Natural killer cell (primary cell): ENCODE measurements around the gene RBPJL. TPM values are rescaled to one million over a fixed set of nuclear protein-coding genes. Genes with fewer than 3 reads are reported as not detected.

Experiments used
- ATAC-seq, 3 donors: fragments of 150-1000 bp in 2 of 3; fragments of 200-7000 bp in 1 of 3; cut with Tn5 transposase; 1 replicate in 1 of 3; 2 replicates in 2 of 3; pipeline ENCODE4 v1.10.0; 2021; ENCODE audit warnings: mild to moderate bottlenecking in 2 of 3, moderate library complexity in 2 of 3
- DNase-seq, 2 donors: peaks; one replicate each; pipeline versions ENCODE4 v3.0.0 to v3.0.0-alpha.2; 2013 to 2021; ENCODE audit warnings: mixed read lengths in 1 of 2
- H3K27ac ChIP-seq: one replicate; pipeline ENCODE4 v1.5.1; 2013; ENCODE audit warnings: mild to moderate bottlenecking, low read length
- H3K27me3 ChIP-seq: one replicate; pipeline ENCODE4 v1.6.1; 2013; ENCODE audit warnings: low read length; ENCODE audit not compliant: control insufficient read depth, insufficient read depth
- H3K36me3 ChIP-seq: one replicate; pipeline ENCODE4 v1.6.1; 2013; ENCODE audit warnings: low read length; ENCODE audit not compliant: control insufficient read depth, insufficient read depth
- H3K4me1 ChIP-seq: one replicate; pipeline ENCODE4 v1.6.1; 2013; ENCODE audit warnings: low read length; ENCODE audit not compliant: control insufficient read depth, insufficient read depth
- H3K4me3 ChIP-seq: one replicate; pipeline ENCODE4 v1.5.1; 2013; ENCODE audit warnings: low read length
- H3K9me3 ChIP-seq: one replicate; pipeline ENCODE4 v1.6.1; 2013; ENCODE audit warnings: low read length; ENCODE audit not compliant: control insufficient read depth, insufficient read depth
- H3K27ac Mint-ChIP-seq, 2 donors: one replicate each; pipeline ENCODE4 v1.8.0; 2022; ENCODE audit warnings: mild to moderate bottlenecking in 2 of 2, mixed read lengths in 2 of 2, moderate library complexity in 1 of 2
- H3K27me3 Mint-ChIP-seq, 2 donors: one replicate each; pipeline ENCODE4 v1.8.0; 2022; ENCODE audit warnings: low read depth in 2 of 2, mixed read lengths in 2 of 2
- H3K36me3 Mint-ChIP-seq: one replicate; pipeline ENCODE4 v1.8.0; 2022; ENCODE audit warnings: mixed read lengths
- H3K4me1 Mint-ChIP-seq, 2 donors: one replicate each; pipeline ENCODE4 v1.8.0; 2022; ENCODE audit warnings: mixed read lengths in 2 of 2
- H3K4me3 Mint-ChIP-seq: one replicate; pipeline ENCODE4 v1.8.0; 2022; ENCODE audit warnings: mild to moderate bottlenecking, moderate library complexity, mixed read lengths
- H3K9me3 Mint-ChIP-seq, 2 donors: one replicate each; pipeline ENCODE4 v1.8.0; 2022; ENCODE audit warnings: mixed read lengths in 2 of 2
- WGBS: methylation state at CpG from one replicate; pipeline ENCODE4 v1.1.7; 2013; ENCODE audit warnings: missing lambda C conversion rate; ENCODE audit not compliant: insufficient coverage; 5-methylcytosine and 5-hydroxymethylcytosine counted together
- intact Hi-C: fragments of 100-400 bp; cut with micrococcal nuclease; formaldehyde crosslinking; loops from one replicate; pipeline ENCODE4 v1.14.2; 2022
- total RNA-seq, 4 donors: library from RNA; stranded (reverse); fragments of 120-200 nt in 1 of 4; gene quantifications; one replicate each; pipeline versions ENCODE4 v1.2.3 to v1.2.4, GENCODE V29; 2013 to 2022
- TF ChIP-seq, protein P1 (sequence below): fragments of 200-600 bp; IDR thresholded peaks from one replicate; pipeline ENCODE4 v1.8.0; 2022; ENCODE audit warnings: antibody characterized with exemption

RBPJL gene
- total RNA-seq, 3 donors from 2014 or later (not counting 1 experiment from before 2014, with no cell fraction given), result not detected

DNA sequence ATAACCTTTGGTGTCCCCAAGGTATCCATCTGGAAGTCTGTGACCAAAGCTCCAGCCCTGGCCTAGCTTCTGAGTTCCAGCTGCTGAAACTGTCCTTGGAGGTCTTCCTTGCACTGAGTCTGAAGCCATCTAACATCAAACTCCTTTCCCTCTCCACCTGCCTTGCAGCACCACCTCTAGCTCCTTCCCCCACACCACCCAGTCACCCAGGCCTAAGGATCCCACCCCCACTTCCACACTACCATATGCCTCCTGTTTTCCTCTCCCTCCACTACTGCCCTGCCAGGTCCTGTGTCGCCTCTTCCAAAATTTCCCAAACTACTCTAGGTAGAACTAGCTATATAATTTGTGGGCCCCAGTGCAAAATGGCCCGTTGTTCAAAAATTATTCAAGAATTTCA is 12.3 kb downstream of the RBPJL start:
- H3K4me3 Mint-ChIP-seq, result no peak overlapping the region

DNA sequence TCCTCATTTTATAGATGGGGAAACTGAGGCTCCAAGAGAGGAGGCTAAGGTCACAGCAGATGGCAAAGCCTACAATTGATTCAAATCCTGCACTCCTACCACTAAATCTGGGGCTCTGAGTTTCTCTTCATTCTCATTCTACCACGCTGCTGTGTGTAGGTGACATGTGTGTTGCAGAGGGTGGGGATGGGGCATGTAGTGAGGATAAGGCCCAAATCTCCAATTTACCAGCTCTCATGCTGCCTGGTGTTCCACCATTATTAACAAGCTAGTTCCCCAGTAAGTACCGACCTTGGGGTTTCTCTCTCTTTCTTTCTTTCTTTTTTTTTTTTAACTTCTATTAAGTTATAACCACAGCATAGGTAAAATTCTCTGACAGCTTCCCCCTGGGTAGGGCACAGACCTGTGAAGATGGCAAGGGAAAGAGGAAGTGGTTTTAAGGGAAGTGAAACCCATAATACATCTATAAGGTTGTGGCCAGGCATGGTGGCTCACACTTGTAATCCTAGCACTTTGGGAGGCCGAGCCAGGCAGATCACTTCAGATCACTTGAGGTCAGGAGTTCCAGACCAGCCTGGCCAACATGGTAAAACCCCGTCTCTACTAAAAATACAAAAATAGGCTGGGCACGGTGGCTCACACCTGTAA is 14.4 kb downstream of the RBPJL start:
- intact Hi-C loops, result no loop called here
- Mint-ChIP-seq H3K36me3 (no peaks in the 10 kb centered on the region), H3K4me1 (peaks cover 0 to 6% of the 10 kb centered on the region in 2 donors), H3K9me3 (no peaks in the 10 kb centered on the region), H3K4me3 (no peak overlapping the region), H3K27ac (peak overlapping the region in 1 of 2 donors; percentile 35), H3K27me3 (peaks cover 12 to 15% of the 10 kb centered on the region in 2 donors)
- Histone ChIP-seq H3K4me1 (peaks cover 23% of the 10 kb centered on the region), H3K9me3 (peaks cover 4% of the 10 kb centered on the region), H3K27me3 (no peaks in the 10 kb centered on the region), H3K4me3 (no peak overlapping the region), H3K27ac (peak overlapping the region; percentile 16), H3K36me3 (no peaks in the 10 kb centered on the region)
- TF ChIP-seq, protein P1, sequence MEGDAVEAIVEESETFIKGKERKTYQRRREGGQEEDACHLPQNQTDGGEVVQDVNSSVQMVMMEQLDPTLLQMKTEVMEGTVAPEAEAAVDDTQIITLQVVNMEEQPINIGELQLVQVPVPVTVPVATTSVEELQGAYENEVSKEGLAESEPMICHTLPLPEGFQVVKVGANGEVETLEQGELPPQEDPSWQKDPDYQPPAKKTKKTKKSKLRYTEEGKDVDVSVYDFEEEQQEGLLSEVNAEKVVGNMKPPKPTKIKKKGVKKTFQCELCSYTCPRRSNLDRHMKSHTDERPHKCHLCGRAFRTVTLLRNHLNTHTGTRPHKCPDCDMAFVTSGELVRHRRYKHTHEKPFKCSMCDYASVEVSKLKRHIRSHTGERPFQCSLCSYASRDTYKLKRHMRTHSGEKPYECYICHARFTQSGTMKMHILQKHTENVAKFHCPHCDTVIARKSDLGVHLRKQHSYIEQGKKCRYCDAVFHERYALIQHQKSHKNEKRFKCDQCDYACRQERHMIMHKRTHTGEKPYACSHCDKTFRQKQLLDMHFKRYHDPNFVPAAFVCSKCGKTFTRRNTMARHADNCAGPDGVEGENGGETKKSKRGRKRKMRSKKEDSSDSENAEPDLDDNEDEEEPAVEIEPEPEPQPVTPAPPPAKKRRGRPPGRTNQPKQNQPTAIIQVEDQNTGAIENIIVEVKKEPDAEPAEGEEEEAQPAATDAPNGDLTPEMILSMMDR, result no peak
- WGBS, result 11% methylated on average over 4 of the region's 5 CpGs
- ATAC-seq, result peak in 1 of 3 donors; percentile 60
- DNase-seq, result peak in 1 of 2 donors; percentile 52

More for the DNA sequence above, 12.3 kb downstream of the RBPJL start:
- H3K27ac Mint-ChIP-seq, result no peak overlapping the region
- DNase-seq (no peak), ATAC-seq (no peak)
- 72% methylated on average over 2 of the region's 2 CpGs for WGBS
- Histone ChIP-seq H3K27me3 (no peaks in the 10 kb centered on the region), H3K36me3 (no peaks in the 10 kb centered on the region), H3K27ac (no peak overlapping the region), H3K4me3 (no peak overlapping the region), H3K9me3 (peaks cover 4% of the 10 kb centered on the region), H3K4me1 (peaks cover 23% of the 10 kb centered on the region)
- no peaks in the 10 kb centered on the region for H3K9me3 Mint-ChIP-seq
- H3K4me1 Mint-ChIP-seq, result peaks cover 0 to 6% of the 10 kb centered on the region in 2 donors
- TF ChIP-seq, protein P1, result no peak
- peaks cover 29 to 33% of the 10 kb centered on the region in 2 donors for H3K27me3 Mint-ChIP-seq
- intact Hi-C loops, result loop anchor here (1.0 kb wide), 4 partner anchors 43 to 452 kb away; no protein-coding TSS in a partner anchor
- H3K36me3 Mint-ChIP-seq, result no peaks in the 10 kb centered on the region

DNA sequence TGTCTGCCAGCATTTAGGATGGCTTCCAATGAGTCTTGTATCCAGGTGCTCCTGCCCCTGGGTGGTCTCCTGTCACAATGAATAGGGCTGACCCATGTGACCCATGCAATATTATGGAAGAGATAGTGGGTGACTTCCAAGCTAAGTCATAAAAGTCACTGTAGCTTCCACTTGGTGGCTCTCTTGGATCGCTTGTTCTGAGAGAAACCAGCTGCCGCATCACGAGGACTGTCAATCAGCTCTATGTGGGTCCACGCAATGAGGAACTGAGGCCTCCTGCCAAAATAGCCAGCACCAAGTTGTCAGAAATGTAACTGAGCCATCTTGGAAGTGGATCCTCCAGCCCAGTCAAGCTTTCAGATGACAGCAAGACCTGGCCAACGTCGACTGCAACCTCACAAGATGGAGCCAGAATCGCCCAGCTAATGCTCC is 16.3 kb downstream of the RBPJL start:
- peaks cover 0 to 3% of the 10 kb centered on the region in 2 donors for H3K27me3 Mint-ChIP-seq
- WGBS, result 64% methylated on average over 7 of the region's 7 CpGs
- H3K4me3 ChIP-seq, result no peak overlapping the region
- no peaks in the 10 kb centered on the region for H3K27me3 ChIP-seq
- ATAC-seq (no peak), DNase-seq (no peak)
- TF ChIP-seq, protein P1, result no peak
- intact Hi-C loops, result no loop called here
- peaks cover 0 to 6% of the 10 kb centered on the region in 2 donors for H3K4me1 Mint-ChIP-seq
- H3K36me3 Mint-ChIP-seq, result no peaks in the 10 kb centered on the region
- peaks cover 23% of the 10 kb centered on the region for H3K4me1 ChIP-seq
- peaks cover 4% of the 10 kb centered on the region for H3K9me3 ChIP-seq
- no peak overlapping the region for H3K4me3 Mint-ChIP-seq
- H3K27ac ChIP-seq, result no peak overlapping the region
- H3K27ac Mint-ChIP-seq, result no peak overlapping the region
- no peaks in the 10 kb centered on the region for H3K36me3 ChIP-seq
- no peaks in the 10 kb centered on the region for H3K9me3 Mint-ChIP-seq

DNA sequence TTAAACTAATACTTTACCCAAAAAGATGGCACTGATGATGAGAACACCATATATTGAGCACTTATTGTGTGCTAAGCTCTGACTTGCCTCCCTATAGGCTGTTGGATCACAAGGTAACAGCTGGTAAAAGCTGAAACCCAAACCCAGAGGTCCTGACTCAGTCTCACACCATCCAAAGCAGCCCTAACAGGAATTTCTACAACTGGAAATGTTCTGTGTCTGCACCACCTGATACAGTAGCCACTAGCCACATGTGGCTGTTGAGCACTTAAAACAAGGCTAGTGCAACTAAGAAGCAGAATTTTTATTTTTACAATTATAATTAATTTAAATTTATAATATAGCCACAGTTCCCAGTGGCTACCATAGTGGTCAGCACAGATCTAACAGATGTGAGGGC is 17.1 kb downstream of the RBPJL start:
- DNase-seq (no peak), ATAC-seq (no peak)
- intact Hi-C loops, result no loop called here
- Histone ChIP-seq H3K27ac (no peak overlapping the region), H3K9me3 (peaks cover 4% of the 10 kb centered on the region), H3K4me1 (peaks cover 23% of the 10 kb centered on the region), H3K36me3 (no peaks in the 10 kb centered on the region), H3K27me3 (no peaks in the 10 kb centered on the region), H3K4me3 (no peak overlapping the region)
- H3K27me3 Mint-ChIP-seq, result peaks cover 0 to 3% of the 10 kb centered on the region in 2 donors
- no peaks in the 10 kb centered on the region for H3K36me3 Mint-ChIP-seq
- H3K27ac Mint-ChIP-seq, result no peak overlapping the region
- no peaks in the 10 kb centered on the region for H3K9me3 Mint-ChIP-seq
- TF ChIP-seq, protein P1, result no peak
- no peak overlapping the region for H3K4me3 Mint-ChIP-seq
- H3K4me1 Mint-ChIP-seq, result peaks cover 0 to 6% of the 10 kb centered on the region in 2 donors
